H9 (cell line): Measurements from ENCODE around the gene SLIT1. TPM values are rescaled to one million over a fixed set of nuclear protein-coding genes. Genes with fewer than 3 reads are reported as not detected.

ENCODE experiments used
- DNase-seq: peaks from one replicate; pipeline ENCODE4 v3.0.0-alpha.2; 2017
- H2AFZ ChIP-seq: one replicate; pipeline ENCODE4 v1.6.1; 2013; ENCODE audit warnings: mild to moderate bottlenecking, low read length, control low read depth, moderate library complexity
- H2AK5ac ChIP-seq: 2 replicates; pipeline ENCODE4 v1.6.1; 2013; ENCODE audit warnings: low read length, control low read depth, mixed read lengths; ENCODE audit not compliant: insufficient read length
- H2BK120ac ChIP-seq: one replicate; pipeline ENCODE4 v1.6.1; 2013; ENCODE audit warnings: low read depth, mild to moderate bottlenecking, low read length, control low read depth, inconsistent platforms; ENCODE audit not compliant: poor library complexity, severe bottlenecking
- H2BK12ac ChIP-seq: 2 replicates; pipeline ENCODE4 v1.6.1; 2013; ENCODE audit warnings: low read length, control low read depth, mixed read lengths, low read depth; ENCODE audit not compliant: insufficient read length
- H2BK15ac ChIP-seq: 2 replicates; pipeline ENCODE4 v1.6.1; 2013; ENCODE audit warnings: low read depth, low read length, control low read depth
- H2BK20ac ChIP-seq: one replicate; pipeline ENCODE4 v1.6.1; 2013; ENCODE audit warnings: low read depth, mild to moderate bottlenecking, low read length, control low read depth, inconsistent platforms; ENCODE audit not compliant: poor library complexity, severe bottlenecking
- H2BK5ac ChIP-seq: 2 replicates; pipeline ENCODE4 v1.6.1; 2013; ENCODE audit warnings: low read length, control low read depth, mixed read lengths; ENCODE audit not compliant: insufficient read length
- H3K14ac ChIP-seq: 2 replicates; pipeline ENCODE4 v1.6.1; 2013; ENCODE audit warnings: low read length, control low read depth; ENCODE audit not compliant: insufficient read depth
- H3K18ac ChIP-seq: 2 replicates; pipeline ENCODE4 v1.6.1; 2013; ENCODE audit warnings: low read depth, mild to moderate bottlenecking, mixed read lengths, low read length, control low read depth; ENCODE audit not compliant: insufficient read length
- H3K23ac ChIP-seq: 2 replicates; pipeline ENCODE4 v1.6.1; 2013; ENCODE audit warnings: low read length, control low read depth, mixed read lengths, low read depth; ENCODE audit not compliant: insufficient read length
- H3K23me2 ChIP-seq: 2 replicates; pipeline ENCODE4 v1.6.1; 2013; ENCODE audit warnings: low read depth, mild to moderate bottlenecking, mixed read lengths, low read length, control low read depth; ENCODE audit not compliant: insufficient read length, poor library complexity, severe bottlenecking
- H3K27ac ChIP-seq: 2 replicates; pipeline ENCODE4 v1.5.1; 2013; ENCODE audit warnings: low read length, control low read depth, mixed read lengths, low read depth; ENCODE audit not compliant: insufficient read length
- H3K27me3 ChIP-seq: 2 replicates; pipeline ENCODE4 v1.6.1; 2013; ENCODE audit warnings: low read length, control low read depth, inconsistent platforms; ENCODE audit not compliant: insufficient read depth
- H3K4ac ChIP-seq: 2 replicates; pipeline ENCODE4 v1.6.1; 2013; ENCODE audit warnings: low read depth, mild to moderate bottlenecking, control low read depth, inconsistent platforms, low read length, moderate library complexity
- H3K4me1 ChIP-seq: 2 replicates; pipeline ENCODE4 v1.6.1; 2013; ENCODE audit warnings: low read length, control low read depth, inconsistent platforms; ENCODE audit not compliant: insufficient read depth
- H3K4me2 ChIP-seq: 2 replicates; pipeline ENCODE4 v1.6.1; 2013; ENCODE audit warnings: low read length, control low read depth, mixed read lengths; ENCODE audit not compliant: insufficient read length, insufficient read depth
- H3K56ac ChIP-seq: 2 replicates; pipeline ENCODE4 v1.6.1; 2013; ENCODE audit warnings: low read depth, mild to moderate bottlenecking, mixed read lengths, low read length, control low read depth; ENCODE audit not compliant: insufficient read length
- H3K79me1 ChIP-seq: 2 replicates; pipeline ENCODE4 v1.6.1; 2013; ENCODE audit warnings: low read depth, mild to moderate bottlenecking, moderate library complexity, low read length, control low read depth, inconsistent platforms; ENCODE audit not compliant: insufficient read depth, poor library complexity, severe bottlenecking
- H3K79me2 ChIP-seq: 2 replicates; pipeline ENCODE4 v1.6.1; 2013; ENCODE audit warnings: low read length, control low read depth, inconsistent platforms; ENCODE audit not compliant: insufficient read depth
- H3K9ac ChIP-seq: 2 replicates; pipeline ENCODE4 v1.6.1; 2013; ENCODE audit warnings: low read length, control low read depth, mixed read lengths; ENCODE audit not compliant: insufficient read length; ENCODE audit errors: extremely low read depth
- H3K9me3 ChIP-seq: one replicate; pipeline ENCODE4 v1.6.1; 2013; ENCODE audit warnings: low read depth, low read length, inconsistent platforms; ENCODE audit not compliant: control insufficient read depth
- H3T11ph ChIP-seq: one replicate; pipeline ENCODE4 v1.6.1; 2013; ENCODE audit warnings: mild to moderate bottlenecking, low read length, control low read depth, inconsistent platforms
- H4K20me1 ChIP-seq: one replicate; pipeline ENCODE4 v1.6.1; 2013; ENCODE audit not compliant: control insufficient read depth, insufficient read length, insufficient read depth
- H4K5ac ChIP-seq: 2 replicates; pipeline ENCODE4 v1.6.1; 2013; ENCODE audit warnings: low read depth, mild to moderate bottlenecking, mixed read lengths, low read length, control low read depth; ENCODE audit not compliant: insufficient read length
- H4K8ac ChIP-seq: replicated peaks from 2 replicates; pipeline ENCODE4 v1.6.1; 2013; ENCODE audit warnings: low read length, control low read depth, mixed read lengths, low read depth; ENCODE audit not compliant: insufficient read length
- H4K91ac ChIP-seq: 2 replicates; pipeline ENCODE4 v1.6.1; 2013; ENCODE audit warnings: low read depth, mild to moderate bottlenecking, moderate library complexity, mixed read lengths, low read length, control low read depth; ENCODE audit not compliant: insufficient read length
- H3K27ac Mint-ChIP-seq, 3 experiments: 2 replicates in 2 of 3; 3 replicates in 1 of 3; pipeline ENCODE4 v1.8.0; 2020 to 2021; ENCODE audit warnings: mixed read lengths in 3 of 3, mild to moderate bottlenecking in 1 of 3, moderate library complexity in 1 of 3
- H3K27me3 Mint-ChIP-seq: 2 replicates; pipeline ENCODE4 v1.8.0; 2021; ENCODE audit warnings: low read depth, mild to moderate bottlenecking, moderate library complexity, mixed read lengths
- H3K36me3 Mint-ChIP-seq, 3 experiments: 2 replicates in 2 of 3; 3 replicates in 1 of 3; pipeline ENCODE4 v1.8.0; 2020 to 2021; ENCODE audit warnings: low read depth in 3 of 3, mixed read lengths in 3 of 3; ENCODE audit not compliant: insufficient read depth in 1 of 3
- H3K4me1 Mint-ChIP-seq, 2 experiments: 2 replicates each; pipeline ENCODE4 v1.8.0; 2020; ENCODE audit warnings: mixed read lengths in 2 of 2
- H3K4me3 Mint-ChIP-seq, 2 experiments: 2 replicates in 1 of 2; 3 replicates in 1 of 2; pipeline ENCODE4 v1.8.0; 2020 to 2021; ENCODE audit warnings: mild to moderate bottlenecking in 2 of 2, mixed read lengths in 2 of 2, moderate library complexity in 1 of 2
- H3K9me3 Mint-ChIP-seq, 2 experiments: 2 replicates in 1 of 2; 3 replicates in 1 of 2; pipeline ENCODE4 v1.8.0; 2020; ENCODE audit warnings: mild to moderate bottlenecking in 2 of 2, mixed read lengths in 2 of 2, moderate library complexity in 1 of 2
- whole genome bisulfite sequencing: extraction: QIAGEN DNeasy Blood & Tissue Kit; methylation state at CpG from one replicate; pipeline ENCODE4 v1.1.7; 2013; ENCODE audit warnings: missing lambda C conversion rate, low lambda C conversion rate, mixed read lengths; ENCODE audit not compliant: insufficient read length; ENCODE audit errors: extremely low coverage; 5-methylcytosine and 5-hydroxymethylcytosine counted together
- total RNA-seq: library from RNA; stranded (reverse); gene quantifications from 2 replicates; pipeline ENCODE4 v1.2.1, GENCODE V29; 2021
- TF ChIP-seq, protein P1 (sequence below): fragments of 200-600 bp; sonication (generic); conservative IDR thresholded peaks from 3 replicates; pipeline ENCODE4 v1.8.0; 2021; ENCODE audit warnings: antibody characterized with exemption, mild to moderate bottlenecking

The SLIT1 gene
- total RNA-seq, 1 experiment from 2014 or later: 0.57 TPM

DNA sequence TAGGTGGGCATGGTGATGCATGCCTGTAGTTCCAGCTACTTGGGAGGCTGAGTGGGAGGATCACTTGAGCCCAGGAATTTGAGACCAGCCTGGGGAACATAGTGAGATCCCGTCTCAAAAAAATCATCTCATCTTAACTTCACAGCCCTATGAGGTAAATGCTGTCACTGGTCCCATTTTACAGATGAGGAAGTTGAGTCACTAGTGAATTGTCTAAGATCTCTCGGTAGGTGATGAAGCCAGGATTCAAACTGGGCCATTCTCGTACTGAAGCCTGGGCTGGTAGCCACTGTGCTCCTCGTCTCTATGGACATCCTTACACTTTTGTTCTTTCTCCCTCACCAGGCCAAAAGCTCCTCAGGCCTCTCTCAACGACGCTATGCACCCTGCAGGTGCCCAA, 6.4 kb downstream of the SLIT1 start:
- Histone ChIP-seq H3K27ac (no peak overlapping the region), H3K14ac (no peak overlapping the region), H3K4me1 (no peaks in the 10 kb centered on the region), H2AFZ (no peak overlapping the region), H3T11ph (no peak overlapping the region), H3K56ac (no peak overlapping the region), H4K5ac (no peak overlapping the region), H3K79me1 (no peaks in the 10 kb centered on the region), H3K9me3 (no peaks in the 10 kb centered on the region), H2BK120ac (no peak overlapping the region), H2BK12ac (no peak overlapping the region), H2BK15ac (no peak overlapping the region), H3K27me3 (peaks cover 10% of the 10 kb centered on the region), H3K4ac (no peak overlapping the region), H2BK5ac (no peak overlapping the region), H4K91ac (no peak overlapping the region), H3K9ac (no peak overlapping the region), H4K20me1 (no peaks in the 10 kb centered on the region), H3K23me2 (peaks cover 5% of the 10 kb centered on the region), H3K79me2 (no peaks in the 10 kb centered on the region), H3K23ac (no peak overlapping the region), H3K4me2 (peak overlapping the region; percentile 38), H4K8ac (no peak overlapping the region), H2BK20ac (no peak overlapping the region), H2AK5ac (no peak overlapping the region), H3K18ac (no peak overlapping the region)
- DNase-seq: no peak
- Mint-ChIP-seq H3K27me3 (peaks cover 48% of the 10 kb centered on the region), H3K4me1 (peaks cover 10 to 16% of the 10 kb centered on the region in 2 experiments), H3K36me3 (no peaks in the 10 kb centered on the region; a peak in 1 of 7 replicates), H3K4me3 (peak overlapping the region; percentile 51 to 58; a peak in 1 of 5 replicates), H3K9me3 (no peaks in the 10 kb centered on the region), H3K27ac (no peak overlapping the region; a peak in 1 of 7 replicates)
- TF ChIP-seq, protein P1, sequence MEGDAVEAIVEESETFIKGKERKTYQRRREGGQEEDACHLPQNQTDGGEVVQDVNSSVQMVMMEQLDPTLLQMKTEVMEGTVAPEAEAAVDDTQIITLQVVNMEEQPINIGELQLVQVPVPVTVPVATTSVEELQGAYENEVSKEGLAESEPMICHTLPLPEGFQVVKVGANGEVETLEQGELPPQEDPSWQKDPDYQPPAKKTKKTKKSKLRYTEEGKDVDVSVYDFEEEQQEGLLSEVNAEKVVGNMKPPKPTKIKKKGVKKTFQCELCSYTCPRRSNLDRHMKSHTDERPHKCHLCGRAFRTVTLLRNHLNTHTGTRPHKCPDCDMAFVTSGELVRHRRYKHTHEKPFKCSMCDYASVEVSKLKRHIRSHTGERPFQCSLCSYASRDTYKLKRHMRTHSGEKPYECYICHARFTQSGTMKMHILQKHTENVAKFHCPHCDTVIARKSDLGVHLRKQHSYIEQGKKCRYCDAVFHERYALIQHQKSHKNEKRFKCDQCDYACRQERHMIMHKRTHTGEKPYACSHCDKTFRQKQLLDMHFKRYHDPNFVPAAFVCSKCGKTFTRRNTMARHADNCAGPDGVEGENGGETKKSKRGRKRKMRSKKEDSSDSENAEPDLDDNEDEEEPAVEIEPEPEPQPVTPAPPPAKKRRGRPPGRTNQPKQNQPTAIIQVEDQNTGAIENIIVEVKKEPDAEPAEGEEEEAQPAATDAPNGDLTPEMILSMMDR: no peak
- WGBS: no CpG with 5 or more reads among the region's 6 CpGs
